HL-60 (cell line): Measurements from ENCODE around the gene KMT2C.
"Not testable (repeated sequence)": the region's sequence is repeated elsewhere in the genome, so short reads cannot be mapped to it uniquely, and the experiment has no call there.

ENCODE experiments used
- CTCF ChIP-seq: IDR thresholded peaks from one replicate; pipeline ENCODE4 v1.5.1; 2011; ENCODE audit warnings: low read length, control low read depth, inconsistent platforms; ENCODE audit not compliant: insufficient read depth
- SPI1 ChIP-seq: IDR thresholded peaks from 2 replicates; pipeline ENCODE4 v1.6.1; 2012; ENCODE audit warnings: low read depth, mild to moderate bottlenecking, borderline replicate concordance
- TF ChIP-seq, protein P1 (sequence below): IDR thresholded peaks from 2 replicates; pipeline ENCODE4 v1.6.1; 2012; ENCODE audit warnings: low read depth; ENCODE audit not compliant: insufficient replicate concordance

DNA sequence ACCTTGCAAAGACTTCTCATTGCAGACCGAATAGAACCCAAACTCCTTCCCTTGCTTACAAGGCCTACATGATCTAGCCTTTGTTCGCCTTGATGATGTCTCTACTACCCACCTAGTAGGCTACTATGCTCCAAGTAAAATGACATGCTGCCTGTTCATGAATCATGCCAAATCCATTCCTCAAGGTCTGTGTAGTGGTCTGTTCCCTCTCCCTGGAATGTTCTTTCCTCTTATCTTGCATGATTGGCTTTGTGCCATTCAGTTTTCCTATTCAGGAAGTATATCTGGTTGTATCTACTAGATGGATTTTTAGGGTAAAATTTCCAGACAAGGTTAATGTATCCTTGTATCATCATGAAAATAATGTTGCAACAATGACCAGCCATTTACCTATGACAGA, 165.4 kb downstream of the KMT2C start:
- not testable (repeated sequence) for TF ChIP-seq CTCF, SPI1
- TF ChIP-seq, protein P1, sequence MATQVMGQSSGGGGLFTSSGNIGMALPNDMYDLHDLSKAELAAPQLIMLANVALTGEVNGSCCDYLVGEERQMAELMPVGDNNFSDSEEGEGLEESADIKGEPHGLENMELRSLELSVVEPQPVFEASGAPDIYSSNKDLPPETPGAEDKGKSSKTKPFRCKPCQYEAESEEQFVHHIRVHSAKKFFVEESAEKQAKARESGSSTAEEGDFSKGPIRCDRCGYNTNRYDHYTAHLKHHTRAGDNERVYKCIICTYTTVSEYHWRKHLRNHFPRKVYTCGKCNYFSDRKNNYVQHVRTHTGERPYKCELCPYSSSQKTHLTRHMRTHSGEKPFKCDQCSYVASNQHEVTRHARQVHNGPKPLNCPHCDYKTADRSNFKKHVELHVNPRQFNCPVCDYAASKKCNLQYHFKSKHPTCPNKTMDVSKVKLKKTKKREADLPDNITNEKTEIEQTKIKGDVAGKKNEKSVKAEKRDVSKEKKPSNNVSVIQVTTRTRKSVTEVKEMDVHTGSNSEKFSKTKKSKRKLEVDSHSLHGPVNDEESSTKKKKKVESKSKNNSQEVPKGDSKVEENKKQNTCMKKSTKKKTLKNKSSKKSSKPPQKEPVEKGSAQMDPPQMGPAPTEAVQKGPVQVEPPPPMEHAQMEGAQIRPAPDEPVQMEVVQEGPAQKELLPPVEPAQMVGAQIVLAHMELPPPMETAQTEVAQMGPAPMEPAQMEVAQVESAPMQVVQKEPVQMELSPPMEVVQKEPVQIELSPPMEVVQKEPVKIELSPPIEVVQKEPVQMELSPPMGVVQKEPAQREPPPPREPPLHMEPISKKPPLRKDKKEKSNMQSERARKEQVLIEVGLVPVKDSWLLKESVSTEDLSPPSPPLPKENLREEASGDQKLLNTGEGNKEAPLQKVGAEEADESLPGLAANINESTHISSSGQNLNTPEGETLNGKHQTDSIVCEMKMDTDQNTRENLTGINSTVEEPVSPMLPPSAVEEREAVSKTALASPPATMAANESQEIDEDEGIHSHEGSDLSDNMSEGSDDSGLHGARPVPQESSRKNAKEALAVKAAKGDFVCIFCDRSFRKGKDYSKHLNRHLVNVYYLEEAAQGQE: not testable (repeated sequence)
